ENCODE data around the gene PNPLA3.

PNPLA3 gene

GRCh38 chr22:43990044-43990443, 66.4 kb downstream of the PNPLA3 start:
- Histone ChIP-seq H3K36me3 (ENCODE audit: insufficient read depth, low read length) (peaks cover 62% of the 10 kb centered on the region), H3K9ac (ENCODE audit: low read length) (no peak overlapping the region)

GRCh38 chr22:43991316-43992020, 67.9 kb downstream of the PNPLA3 start:
- H3K27me3 ChIP-seq (ENCODE audit: control insufficient read depth in 1 of 2, insufficient read depth in 2 of 2, low read length in 2 of 2): no peaks in the 10 kb centered on the region
- peaks cover 11% of the 10 kb centered on the region for H3K4me1 ChIP-seq (ENCODE audit: insufficient read depth, low read length)
- H3K27ac ChIP-seq (ENCODE audit: low read depth, low read length): no peak overlapping the region
- H3K9ac ChIP-seq (ENCODE audit: low read length): no peak overlapping the region
- peaks cover 58% of the 10 kb centered on the region for H3K36me3 ChIP-seq (ENCODE audit: insufficient read depth, low read length)
- H3K9me3 ChIP-seq (ENCODE audit: low read length): no peaks in the 10 kb centered on the region
- H3K4me3 ChIP-seq (ENCODE audit: low read depth in 1 of 2, low read length in 2 of 2): no peak overlapping the region

More at GRCh38 chr22:43990044-43990443, 66.4 kb downstream of the PNPLA3 start:
- Histone ChIP-seq H3K4me1 (ENCODE audit: insufficient read depth, low read length) (peaks cover 11% of the 10 kb centered on the region), H3K9me3 (ENCODE audit: low read length) (no peaks in the 10 kb centered on the region), H3K27me3 (ENCODE audit: control insufficient read depth in 1 of 2, insufficient read depth in 2 of 2, low read length in 2 of 2) (no peaks in the 10 kb centered on the region), H3K27ac (ENCODE audit: low read depth, low read length) (no peak overlapping the region), H3K4me3 (ENCODE audit: low read depth in 1 of 2, low read length in 2 of 2) (no peak overlapping the region)

DNA sequence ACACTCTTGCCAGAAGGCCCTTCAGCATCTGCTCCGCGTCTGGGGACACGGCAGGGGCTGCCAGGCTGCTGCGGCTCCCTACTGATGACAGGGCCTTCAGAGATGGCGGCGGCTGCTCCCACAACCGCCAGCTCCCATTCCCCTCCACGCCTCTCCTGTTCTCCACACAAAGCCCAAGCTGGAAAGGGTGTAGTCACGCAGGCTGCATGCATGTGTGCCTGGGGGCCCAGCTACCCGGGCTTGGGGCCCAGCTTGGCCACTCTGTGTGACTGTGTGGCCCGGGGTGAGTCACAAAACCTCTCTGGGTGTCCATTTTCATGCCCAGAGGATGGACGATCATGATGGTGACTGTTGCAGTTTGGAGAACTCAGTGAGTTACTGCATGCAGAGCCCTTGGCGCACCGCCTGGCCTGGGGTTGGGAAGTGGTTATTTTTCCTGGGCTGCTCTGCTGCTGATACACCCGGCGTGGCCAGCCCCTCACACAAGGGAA, 68.8 kb downstream of the PNPLA3 start:
- Histone ChIP-seq H3K27me3 (ENCODE audit: control insufficient read depth in 1 of 2, insufficient read depth in 2 of 2, low read length in 2 of 2) (no peaks in the 10 kb centered on the region), H3K9me3 (ENCODE audit: low read length) (no peaks in the 10 kb centered on the region), H3K36me3 (ENCODE audit: insufficient read depth, low read length) (peaks cover 67% of the 10 kb centered on the region), H3K9ac (ENCODE audit: low read length) (no peak overlapping the region), H3K4me1 (ENCODE audit: insufficient read depth, low read length) (peaks cover 11% of the 10 kb centered on the region), H3K4me3 (ENCODE audit: low read depth in 1 of 2, low read length in 2 of 2) (no peak overlapping the region), H3K27ac (ENCODE audit: low read depth, low read length) (no peak overlapping the region)

DNA sequence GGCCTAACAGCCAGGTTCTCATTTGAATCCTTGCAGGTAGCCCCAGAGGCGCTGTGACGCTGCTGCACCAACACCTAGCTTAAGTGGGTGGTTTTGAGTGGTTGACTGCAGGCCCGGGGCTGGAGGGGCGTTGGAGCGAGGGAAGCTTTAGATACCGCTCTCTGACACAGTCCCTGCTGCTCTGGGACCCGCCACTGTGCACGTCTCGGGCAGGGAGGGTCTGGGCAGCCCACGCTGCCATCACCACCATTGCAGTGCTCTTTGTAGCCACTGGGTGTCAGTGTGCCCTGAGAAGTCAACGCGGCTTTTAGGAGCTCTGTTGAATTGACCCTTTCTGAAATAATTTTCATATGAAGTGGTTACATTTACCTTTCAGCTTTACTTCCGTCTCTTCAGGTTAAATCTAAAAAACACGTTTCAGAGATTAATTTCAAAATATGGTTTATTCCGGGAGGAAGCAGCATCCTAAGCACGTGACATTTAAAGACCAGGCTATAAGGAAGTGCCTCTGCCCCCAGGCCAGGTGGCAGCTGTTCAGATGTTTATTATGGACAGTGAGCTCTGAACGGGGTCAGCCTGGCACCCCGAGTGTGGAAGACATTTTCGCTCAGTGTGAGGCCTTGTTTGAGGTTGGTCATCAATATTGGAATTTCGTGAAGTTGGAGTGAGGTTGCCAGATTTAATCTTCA, 69.6 kb downstream of the PNPLA3 start:
- Histone ChIP-seq H3K4me1 (ENCODE audit: insufficient read depth, low read length) (peaks cover 11% of the 10 kb centered on the region), H3K27me3 (ENCODE audit: control insufficient read depth in 1 of 2, insufficient read depth in 2 of 2, low read length in 2 of 2) (no peaks in the 10 kb centered on the region), H3K36me3 (ENCODE audit: insufficient read depth, low read length) (peaks cover 73% of the 10 kb centered on the region), H3K9me3 (ENCODE audit: low read length) (no peaks in the 10 kb centered on the region), H3K9ac (ENCODE audit: low read length) (no peak overlapping the region), H3K27ac (ENCODE audit: low read depth, low read length) (no peak overlapping the region), H3K4me3 (ENCODE audit: low read depth in 1 of 2, low read length in 2 of 2) (no peak overlapping the region)

DNA sequence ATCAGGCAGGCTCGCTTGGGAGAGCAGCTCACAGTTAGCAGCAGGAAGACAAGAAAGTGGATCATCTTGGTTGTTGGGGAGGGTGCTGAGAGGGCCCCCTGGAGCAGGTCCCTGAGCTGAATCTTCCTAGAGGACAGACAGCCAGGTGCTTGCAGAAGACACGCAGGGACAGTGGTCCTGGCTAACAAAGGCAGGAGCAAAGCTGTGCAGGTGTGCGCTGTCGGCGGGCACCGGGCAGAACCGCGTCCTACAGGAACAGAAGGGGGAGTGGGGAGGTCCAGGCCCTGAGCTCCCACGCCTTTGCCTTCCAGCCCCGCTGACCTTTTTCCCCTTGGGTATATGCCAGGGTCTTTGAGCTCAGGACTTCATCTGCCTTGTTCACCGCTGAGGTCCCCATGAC, 70.4 kb downstream of the PNPLA3 start:
- Histone ChIP-seq H3K27me3 (ENCODE audit: control insufficient read depth in 1 of 2, insufficient read depth in 2 of 2, low read length in 2 of 2) (no peaks in the 10 kb centered on the region), H3K36me3 (ENCODE audit: insufficient read depth, low read length) (peaks cover 73% of the 10 kb centered on the region), H3K4me1 (ENCODE audit: insufficient read depth, low read length) (peaks cover 11% of the 10 kb centered on the region), H3K4me3 (ENCODE audit: low read depth in 1 of 2, low read length in 2 of 2) (no peak overlapping the region), H3K9me3 (ENCODE audit: low read length) (no peaks in the 10 kb centered on the region), H3K27ac (ENCODE audit: low read depth, low read length) (no peak overlapping the region), H3K9ac (ENCODE audit: low read length) (no peak overlapping the region)

DNA sequence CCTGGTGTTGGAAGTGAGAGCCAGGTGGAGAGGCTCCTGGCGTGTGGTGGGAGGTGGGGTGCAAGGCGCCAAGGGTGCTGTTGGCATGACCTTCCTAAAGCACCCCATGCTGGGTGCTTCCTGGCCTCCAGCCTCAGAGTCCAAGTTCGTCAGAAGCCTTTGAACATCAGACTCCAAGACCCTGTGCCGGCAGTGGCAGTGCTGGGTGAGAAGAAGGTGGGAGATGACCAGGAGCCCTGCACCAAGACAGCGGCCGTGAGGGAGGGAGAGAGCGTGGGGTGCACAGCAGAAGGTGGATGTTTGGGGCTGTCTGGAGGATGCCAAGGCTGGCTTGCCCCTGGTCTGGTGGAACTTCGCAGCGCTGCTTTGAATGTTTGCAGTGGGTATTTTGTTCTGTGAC, 70.8 kb downstream of the PNPLA3 start:
- Histone ChIP-seq H3K27me3 (ENCODE audit: control insufficient read depth in 1 of 2, insufficient read depth in 2 of 2, low read length in 2 of 2) (no peaks in the 10 kb centered on the region), H3K9me3 (ENCODE audit: low read length) (no peaks in the 10 kb centered on the region), H3K4me1 (ENCODE audit: insufficient read depth, low read length) (peaks cover 11% of the 10 kb centered on the region), H3K9ac (ENCODE audit: low read length) (no peak overlapping the region), H3K27ac (ENCODE audit: low read depth, low read length) (no peak overlapping the region), H3K36me3 (ENCODE audit: insufficient read depth, low read length) (peaks cover 69% of the 10 kb centered on the region), H3K4me3 (ENCODE audit: low read depth in 1 of 2, low read length in 2 of 2) (no peak overlapping the region)

DNA sequence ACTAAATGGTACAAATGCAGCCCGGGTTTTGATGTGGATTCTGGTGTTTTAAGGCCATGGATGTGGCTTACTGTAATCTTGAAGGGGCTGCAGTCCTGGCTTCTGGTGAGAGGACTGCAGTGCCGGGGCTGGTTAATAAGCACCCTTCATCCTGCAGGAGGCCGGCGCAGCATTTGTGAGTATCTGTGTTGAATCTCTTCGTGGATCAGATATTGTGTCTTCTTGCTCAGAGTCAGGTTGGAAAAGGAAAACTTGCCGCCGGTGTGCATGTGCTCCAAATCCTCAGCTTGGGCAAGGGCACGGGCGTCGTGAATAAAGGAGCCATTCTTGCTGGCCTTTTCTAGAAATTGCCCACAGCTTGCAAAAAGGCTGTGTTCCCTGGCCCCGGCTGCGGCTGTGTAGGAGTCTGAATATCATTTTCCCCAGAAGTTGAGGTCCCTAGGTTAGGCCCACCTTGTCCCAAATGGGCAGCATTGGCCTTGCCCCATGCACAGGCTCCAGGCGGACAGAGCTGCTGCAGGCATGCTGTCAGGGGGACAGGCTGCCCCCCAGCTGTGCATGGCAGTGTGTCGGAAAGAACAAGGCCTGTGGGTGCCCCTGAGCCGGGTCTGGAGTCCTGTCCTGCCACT, 71.6 kb downstream of the PNPLA3 start:
- H3K27me3 ChIP-seq (ENCODE audit: control insufficient read depth in 1 of 2, insufficient read depth in 2 of 2, low read length in 2 of 2): no peaks in the 10 kb centered on the region
- peaks cover 61% of the 10 kb centered on the region for H3K36me3 ChIP-seq (ENCODE audit: insufficient read depth, low read length)
- H3K9ac ChIP-seq (ENCODE audit: low read length): no peak overlapping the region
- H3K27ac ChIP-seq (ENCODE audit: low read depth, low read length): no peak overlapping the region
- H3K9me3 ChIP-seq (ENCODE audit: low read length): no peaks in the 10 kb centered on the region
- H3K4me1 ChIP-seq (ENCODE audit: insufficient read depth, low read length): peaks cover 11% of the 10 kb centered on the region
- no peak overlapping the region for H3K4me3 ChIP-seq (ENCODE audit: low read depth in 1 of 2, low read length in 2 of 2)

- Histone ChIP-seq H3K4me1 (ENCODE audit: insufficient read depth, low read length) (peaks cover 11% of the 10 kb centered on the region), H3K9me3 (ENCODE audit: low read length) (no peaks in the 10 kb centered on the region), H3K9ac (ENCODE audit: low read length) (no peak overlapping the region), H3K27me3 (ENCODE audit: control insufficient read depth in 1 of 2, insufficient read depth in 2 of 2, low read length in 2 of 2) (no peaks in the 10 kb centered on the region), H3K36me3 (ENCODE audit: insufficient read depth, low read length) (peaks cover 55% of the 10 kb centered on the region), H3K4me3 (ENCODE audit: low read depth in 1 of 2, low read length in 2 of 2) (no peak overlapping the region), H3K27ac (ENCODE audit: low read depth, low read length) (no peak overlapping the region)
Observed at GRCh38 chr22:43995798-43996169, 72.2 kb downstream of the PNPLA3 start.

DNA sequence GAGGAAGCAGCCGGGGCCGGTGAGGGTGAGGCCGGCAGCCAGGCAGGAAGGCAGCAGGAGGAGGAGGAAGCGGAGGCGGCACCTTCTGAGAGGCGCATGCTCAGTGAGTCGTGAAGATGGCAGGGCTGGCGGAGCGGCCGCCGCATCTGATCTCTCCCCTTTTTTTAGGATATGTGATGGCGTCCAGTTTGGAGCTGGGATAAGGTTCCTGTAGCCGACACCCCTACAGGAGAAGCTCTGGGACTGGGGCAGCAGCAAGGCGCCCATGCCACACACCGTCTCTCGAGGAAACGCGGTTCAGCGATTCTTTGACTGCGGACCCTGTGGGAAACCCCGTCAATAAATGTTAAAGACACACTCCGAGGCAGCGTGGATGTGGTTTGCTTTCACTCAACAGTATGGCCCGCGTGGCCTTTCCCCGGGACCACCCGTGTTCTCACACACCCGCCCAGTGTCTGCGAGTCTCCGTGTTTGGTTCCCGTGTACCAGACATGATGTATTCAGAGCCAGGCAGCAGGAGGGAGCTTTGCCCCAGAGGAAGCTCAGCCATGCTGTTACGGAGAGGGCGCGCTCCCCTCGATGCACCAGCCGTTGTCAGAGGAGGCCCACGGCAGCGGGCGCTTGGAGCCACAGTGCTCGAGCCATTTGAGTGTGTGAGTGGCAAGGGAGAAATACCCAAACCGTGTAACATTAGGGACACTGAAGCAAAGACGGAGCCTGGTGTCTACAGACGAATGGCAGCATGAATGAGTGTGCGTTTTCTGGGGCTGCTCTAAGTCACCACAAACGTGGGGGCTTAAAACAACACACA, 72.8 kb downstream of the PNPLA3 start:
- no peaks in the 10 kb centered on the region for H3K9me3 ChIP-seq (ENCODE audit: low read length)
- no peak overlapping the region for H3K4me3 ChIP-seq (ENCODE audit: low read depth in 1 of 2, low read length in 2 of 2)
- H3K4me1 ChIP-seq (ENCODE audit: insufficient read depth, low read length): peaks cover 11% of the 10 kb centered on the region
- no peak overlapping the region for H3K9ac ChIP-seq (ENCODE audit: low read length)
- no peak overlapping the region for H3K27ac ChIP-seq (ENCODE audit: low read depth, low read length)
- H3K27me3 ChIP-seq (ENCODE audit: control insufficient read depth in 1 of 2, insufficient read depth in 2 of 2, low read length in 2 of 2): no peaks in the 10 kb centered on the region
- peaks cover 52% of the 10 kb centered on the region for H3K36me3 ChIP-seq (ENCODE audit: insufficient read depth, low read length)

- Histone ChIP-seq H3K4me3 (ENCODE audit: low read depth in 1 of 2, low read length in 2 of 2) (no peak overlapping the region), H3K36me3 (ENCODE audit: insufficient read depth, low read length) (peaks cover 47% of the 10 kb centered on the region), H3K9me3 (ENCODE audit: low read length) (no peaks in the 10 kb centered on the region), H3K27ac (ENCODE audit: low read depth, low read length) (no peak overlapping the region), H3K27me3 (ENCODE audit: control insufficient read depth in 1 of 2, insufficient read depth in 2 of 2, low read length in 2 of 2) (no peaks in the 10 kb centered on the region), H3K9ac (ENCODE audit: low read length) (no peak overlapping the region), H3K4me1 (ENCODE audit: insufficient read depth, low read length) (peaks cover 11% of the 10 kb centered on the region)
Observed at GRCh38 chr22:43996981-43997265, 73.3 kb downstream of the PNPLA3 start.
